ENCODE data around the gene ZNF197.
A peak's percentile ranks its signal among the peaks of the same experiment; 100 is the strongest.
"Not testable (repeated sequence)": the region's sequence is repeated elsewhere in the genome, so short reads cannot be mapped to it uniquely, and the experiment has no call there.

ZNF197 gene

DNA sequence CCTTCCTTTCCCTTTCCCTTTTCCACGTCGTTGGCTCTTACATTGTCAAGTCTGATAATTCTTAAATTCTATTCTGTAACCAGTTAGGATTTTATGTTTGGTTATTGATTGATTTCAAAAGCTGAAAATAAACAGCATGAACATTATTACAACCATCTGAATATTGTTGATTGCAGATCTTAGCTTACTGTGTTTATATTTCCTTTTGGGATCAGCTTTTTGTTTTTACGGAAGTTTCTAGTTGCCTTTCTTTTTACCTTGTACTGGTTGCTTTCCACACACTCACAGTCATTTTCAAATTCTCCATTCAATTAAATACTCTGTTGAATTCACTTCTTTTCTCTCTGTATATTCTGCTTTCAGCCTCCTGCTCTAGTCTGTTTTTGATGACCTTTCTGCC is 40.3 kb downstream of the ZNF197 start:
- DNase-seq = no peak

DNA sequence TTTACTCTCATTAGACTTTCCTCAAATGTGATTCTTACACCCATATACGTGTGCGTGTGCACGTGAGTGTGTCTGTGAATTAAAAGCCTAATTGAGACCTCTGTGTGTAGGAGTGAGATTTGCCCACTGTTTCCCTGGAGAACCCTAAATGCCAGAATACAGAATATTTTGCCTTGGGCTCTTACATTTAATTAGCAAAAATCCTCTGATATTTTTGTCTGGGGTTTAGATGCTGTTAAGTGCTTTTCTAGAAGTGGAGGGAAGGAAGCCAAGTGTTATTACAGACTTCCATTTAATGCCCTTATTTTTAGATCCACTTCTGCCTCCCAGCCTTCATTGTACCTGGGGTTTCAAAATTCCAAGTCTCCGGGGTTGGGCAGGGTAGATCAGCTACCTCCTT is 41.5 kb downstream of the ZNF197 start:
- no peak for DNase-seq

- no peak for DNase-seq
These were observed 44.9 kb downstream of the ZNF197 start for GRCh38 chr3:44669760-44670159.

- DNase-seq = not testable (repeated sequence)
These were observed 48.6 kb downstream of the ZNF197 start for GRCh38 chr3:44673466-44673865.

DNA sequence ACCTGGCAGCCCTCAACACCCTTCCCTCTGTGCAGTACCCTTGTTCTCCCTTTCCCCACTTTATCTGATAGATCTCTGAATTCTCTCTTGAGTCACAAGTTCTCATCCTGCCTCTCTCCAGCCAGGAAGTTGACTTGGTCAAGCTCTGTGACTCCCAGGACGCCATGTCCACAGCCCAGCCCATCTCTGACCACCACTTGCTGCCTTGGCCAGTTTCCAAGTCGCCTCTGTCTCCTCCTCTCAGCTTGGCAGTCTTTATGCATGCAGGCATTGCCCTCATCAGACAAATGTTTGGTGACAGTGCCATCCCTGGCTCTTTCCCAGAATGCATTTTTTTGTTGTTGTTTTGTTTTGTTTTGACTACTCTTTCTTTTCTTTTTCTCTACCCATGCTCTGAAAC is 49.4 kb downstream of the ZNF197 start:
- no peak for DNase-seq

- no peak for DNase-seq
These were observed 53.8 kb downstream of the ZNF197 start for GRCh38 chr3:44678480-44679116.

- DNase-seq = no peak
These were observed 56.2 kb downstream of the ZNF197 start for GRCh38 chr3:44680921-44681455.

GRCh38 chr3:44682182-44682896 is 57.5 kb downstream of the ZNF197 start:
- DNase-seq = no peak

DNA sequence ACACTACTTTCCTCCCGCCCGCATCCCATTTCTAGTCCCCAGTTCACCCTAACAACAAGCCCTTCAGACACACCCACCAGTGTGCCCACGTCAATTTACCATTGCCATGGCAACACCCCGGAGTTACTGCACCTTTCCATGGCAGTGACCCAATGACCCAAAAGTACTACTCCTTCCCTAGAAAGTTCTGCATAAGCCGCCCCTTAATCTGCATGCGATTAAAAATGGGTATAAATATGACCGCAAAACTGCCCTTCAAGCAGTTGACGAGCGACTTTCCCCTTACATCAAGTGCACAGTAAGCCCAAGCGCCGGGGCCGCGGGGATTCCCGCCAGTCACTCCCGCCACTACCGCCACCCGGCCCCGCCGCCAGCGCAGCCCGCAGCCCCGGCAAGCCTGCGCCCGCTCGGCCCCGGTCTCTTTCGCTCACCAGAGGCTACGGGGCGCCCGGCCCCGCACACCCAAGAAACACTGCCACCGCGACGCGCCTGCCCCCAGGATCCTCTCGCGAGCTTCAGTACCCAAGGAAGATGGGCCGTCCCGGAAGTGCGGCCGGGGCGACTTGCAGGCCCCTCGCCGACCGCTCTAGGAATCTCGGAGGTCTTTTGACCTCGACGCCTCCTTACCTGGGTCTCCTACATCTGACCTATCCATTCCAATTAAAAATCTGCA is 60.4 kb downstream of the ZNF197 start:
- DNase-seq = peak; percentile 82 to 92

- DNase-seq = no peak
These were observed 63.1 kb downstream of the ZNF197 start for GRCh38 chr3:44687898-44688297.
